ENCODE measurements around the gene SLC6A7.

DNA sequence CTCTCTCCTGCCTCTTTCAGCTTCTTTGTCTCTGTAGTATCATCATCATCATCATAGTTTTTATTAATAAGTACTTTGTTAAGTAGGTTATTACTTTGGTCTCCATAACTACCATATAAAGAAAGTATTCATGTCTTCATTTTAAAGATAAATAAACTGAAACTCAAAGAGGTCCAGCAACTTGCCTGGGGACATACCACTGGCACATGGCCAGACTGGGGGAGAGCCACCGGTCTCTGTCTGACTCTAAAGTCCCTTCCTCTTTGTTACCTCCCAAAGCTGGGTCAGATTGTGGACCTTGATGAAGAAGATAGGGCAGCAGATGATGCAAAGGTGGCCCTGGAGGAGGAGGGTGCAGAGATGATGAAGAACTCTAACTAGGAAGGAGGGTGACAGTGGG, 14.8 kb upstream of the SLC6A7 start:
- TF ChIP-seq TAF1 (IDR thresholded peaks at IDR 0.05; ENCODE audit: borderline replicate concordance, low read depth, low read length): no peak
- no peak for TF ChIP-seq POLR2AphosphoS5 (IDR thresholded peaks at IDR 0.05; ENCODE audit: low read depth, low read length)
- no peak for TF ChIP-seq YY1 (IDR thresholded peaks at IDR 0.05; ENCODE audit: low read depth)
- TF ChIP-seq RFX5 (IDR thresholded peaks at IDR 0.05; ENCODE audit: low read length): no peak
- no peak for TF ChIP-seq RCOR1 (IDR thresholded peaks at IDR 0.05; ENCODE audit: low read length)
- TF ChIP-seq, protein P1, sequence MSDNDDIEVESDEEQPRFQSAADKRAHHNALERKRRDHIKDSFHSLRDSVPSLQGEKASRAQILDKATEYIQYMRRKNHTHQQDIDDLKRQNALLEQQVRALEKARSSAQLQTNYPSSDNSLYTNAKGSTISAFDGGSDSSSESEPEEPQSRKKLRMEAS (IDR thresholded peaks at IDR 0.05; ENCODE audit: low read depth): no peak
- TF ChIP-seq, protein P2, sequence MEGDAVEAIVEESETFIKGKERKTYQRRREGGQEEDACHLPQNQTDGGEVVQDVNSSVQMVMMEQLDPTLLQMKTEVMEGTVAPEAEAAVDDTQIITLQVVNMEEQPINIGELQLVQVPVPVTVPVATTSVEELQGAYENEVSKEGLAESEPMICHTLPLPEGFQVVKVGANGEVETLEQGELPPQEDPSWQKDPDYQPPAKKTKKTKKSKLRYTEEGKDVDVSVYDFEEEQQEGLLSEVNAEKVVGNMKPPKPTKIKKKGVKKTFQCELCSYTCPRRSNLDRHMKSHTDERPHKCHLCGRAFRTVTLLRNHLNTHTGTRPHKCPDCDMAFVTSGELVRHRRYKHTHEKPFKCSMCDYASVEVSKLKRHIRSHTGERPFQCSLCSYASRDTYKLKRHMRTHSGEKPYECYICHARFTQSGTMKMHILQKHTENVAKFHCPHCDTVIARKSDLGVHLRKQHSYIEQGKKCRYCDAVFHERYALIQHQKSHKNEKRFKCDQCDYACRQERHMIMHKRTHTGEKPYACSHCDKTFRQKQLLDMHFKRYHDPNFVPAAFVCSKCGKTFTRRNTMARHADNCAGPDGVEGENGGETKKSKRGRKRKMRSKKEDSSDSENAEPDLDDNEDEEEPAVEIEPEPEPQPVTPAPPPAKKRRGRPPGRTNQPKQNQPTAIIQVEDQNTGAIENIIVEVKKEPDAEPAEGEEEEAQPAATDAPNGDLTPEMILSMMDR (IDR thresholded peaks at IDR 0.05): no peak
